ENCODE results near the gene ZNF618. TPM values are rescaled to one million over a fixed set of nuclear protein-coding genes. Genes with fewer than 3 reads are reported as not detected.

Gene ZNF618
- total RNA-seq, 2 experiments from 2014 or later: not detected

GRCh38 chr9:113987526-113987925 lies 111.4 kb downstream of the ZNF618 start:
- Histone ChIP-seq H3K4me1 (ENCODE audit: insufficient read depth, low read length, poor library complexity, severe bottlenecking) (no peaks in the 10 kb centered on the region), H3K4me2 (ENCODE audit: low read length) (no peak overlapping the region), H3K9me3 (ENCODE audit: low read length) (no peaks in the 10 kb centered on the region), H3K4me3 (ENCODE audit: low read depth, low read length, poor library complexity, severe bottlenecking) (no peak overlapping the region), H2AFZ (ENCODE audit: low read length) (no peak overlapping the region), H3K9me2 (ENCODE audit: insufficient read depth, low read length) (no peaks in the 10 kb centered on the region), H3K79me2 (ENCODE audit: insufficient read depth, low read depth, low read length) (no peaks in the 10 kb centered on the region), H3K27ac (ENCODE audit: low read depth, low read length, poor library complexity, severe bottlenecking) (no peak overlapping the region), H3K36me3 (ENCODE audit: insufficient read depth, low read length) (no peaks in the 10 kb centered on the region), H4K20me1 (ENCODE audit: insufficient read depth, low read length) (no peaks in the 10 kb centered on the region)
- intact Hi-C loops (cut with micrococcal nuclease; ENCODE audit: unreplicated experiment): no loop called here
- no TSS peak for BruUV-seq (replicated peaks)
- no peak for DNase-seq (ENCODE audit: low spot score)
- ChIA-PET CTCF (ENCODE audit: unreplicated experiment) (no interaction called here), POLR2A (no interaction called here)
- TF ChIP-seq EZH2phosphoT487 (IDR thresholded peaks at IDR 0.05; ENCODE audit: borderline replicate concordance, low read depth, low read length) (no peak), CTCF (conservative IDR thresholded peaks at IDR 0.05; ENCODE audit: low read length) (no peak)

GRCh38 chr9:113988385-113989016 lies 112.4 kb downstream of the ZNF618 start:
- Histone ChIP-seq H4K20me1 (ENCODE audit: insufficient read depth, low read length) (no peaks in the 10 kb centered on the region), H3K27ac (ENCODE audit: low read depth, low read length, poor library complexity, severe bottlenecking) (no peak overlapping the region), H3K4me1 (ENCODE audit: insufficient read depth, low read length, poor library complexity, severe bottlenecking) (no peaks in the 10 kb centered on the region), H3K4me3 (ENCODE audit: low read depth, low read length, poor library complexity, severe bottlenecking) (no peak overlapping the region), H3K9me3 (ENCODE audit: low read length) (no peaks in the 10 kb centered on the region), H3K4me2 (ENCODE audit: low read length) (no peak overlapping the region), H3K79me2 (ENCODE audit: insufficient read depth, low read depth, low read length) (no peaks in the 10 kb centered on the region), H3K9me2 (ENCODE audit: insufficient read depth, low read length) (no peaks in the 10 kb centered on the region), H3K36me3 (ENCODE audit: insufficient read depth, low read length) (no peaks in the 10 kb centered on the region), H2AFZ (ENCODE audit: low read length) (no peak overlapping the region)
- POLR2A ChIA-PET: no interaction called here
- intact Hi-C loops (cut with micrococcal nuclease; ENCODE audit: unreplicated experiment): no loop called here
- DNase-seq (ENCODE audit: low spot score): no peak
- CTCF ChIA-PET (ENCODE audit: unreplicated experiment): no interaction called here
- TF ChIP-seq CTCF (conservative IDR thresholded peaks at IDR 0.05; ENCODE audit: low read length) (no peak), EZH2phosphoT487 (IDR thresholded peaks at IDR 0.05; ENCODE audit: borderline replicate concordance, low read depth, low read length) (no peak)
- no TSS peak for BruUV-seq (replicated peaks)

GRCh38 chr9:113989017-113989713 lies 113.1 kb downstream of the ZNF618 start:
- Histone ChIP-seq H3K36me3 (ENCODE audit: insufficient read depth, low read length) (no peaks in the 10 kb centered on the region), H3K9me3 (ENCODE audit: low read length) (no peaks in the 10 kb centered on the region)
- CTCF ChIA-PET (ENCODE audit: unreplicated experiment): no interaction called here

More at GRCh38 chr9:113989017-113989713, 113.1 kb downstream of the ZNF618 start:
- POLR2A ChIA-PET: no interaction called here
- no peaks in the 10 kb centered on the region for H3K4me1 ChIP-seq (ENCODE audit: insufficient read depth, low read length, poor library complexity, severe bottlenecking)
- BruUV-seq (replicated peaks): no TSS peak
- no peak overlapping the region for H2AFZ ChIP-seq (ENCODE audit: low read length)
- H3K9me2 ChIP-seq (ENCODE audit: insufficient read depth, low read length): no peaks in the 10 kb centered on the region
- no peak overlapping the region for H3K4me3 ChIP-seq (ENCODE audit: low read depth, low read length, poor library complexity, severe bottlenecking)
- no peak overlapping the region for H3K27ac ChIP-seq (ENCODE audit: low read depth, low read length, poor library complexity, severe bottlenecking)
- no peaks in the 10 kb centered on the region for H3K79me2 ChIP-seq (ENCODE audit: insufficient read depth, low read depth, low read length)
- TF ChIP-seq EZH2phosphoT487 (IDR thresholded peaks at IDR 0.05; ENCODE audit: borderline replicate concordance, low read depth, low read length) (no peak), CTCF (conservative IDR thresholded peaks at IDR 0.05; ENCODE audit: low read length) (no peak)
- no peak overlapping the region for H3K4me2 ChIP-seq (ENCODE audit: low read length)
- H4K20me1 ChIP-seq (ENCODE audit: insufficient read depth, low read length): no peaks in the 10 kb centered on the region
- intact Hi-C loops (cut with micrococcal nuclease; ENCODE audit: unreplicated experiment): no loop called here
- DNase-seq (ENCODE audit: low spot score): no peak
